RWPE2 (cell line): Measurements from ENCODE around the gene SEMA5A.

ENCODE experiments used
- ATAC-seq: fragments of 200-7000 bp; cut with Tn5 transposase; 3 replicates; pipeline ENCODE4 v1.9.1; 2021; ENCODE audit warnings: low read depth
- DNase-seq: peaks from one replicate; pipeline ENCODE4 v3.0.0-alpha.2; 2020; ENCODE audit warnings: low spot score
- H3K27ac ChIP-seq: fragments of 450-650 bp; 2 replicates; pipeline ENCODE4 v1.5.1; 2017; ENCODE audit warnings: mild to moderate bottlenecking; ENCODE audit not compliant: poor library complexity, severe bottlenecking
- H3K27me3 ChIP-seq: fragments of 250-450 bp; sonication (Bioruptor Pico); 2 replicates; pipeline ENCODE4 v1.5.1; 2021; ENCODE audit warnings: mild to moderate bottlenecking, moderate library complexity; ENCODE audit not compliant: insufficient read depth, poor library complexity, severe bottlenecking
- H3K36me3 ChIP-seq: fragments of 250-450 bp; sonication (Bioruptor Pico); 2 replicates; pipeline ENCODE4 v1.5.1; 2020; ENCODE audit warnings: low read depth, mild to moderate bottlenecking, moderate library complexity
- H3K4me1 ChIP-seq: fragments of 250-450 bp; sonication (Bioruptor Pico); 2 replicates; pipeline ENCODE4 v1.5.1; 2021; ENCODE audit warnings: mild to moderate bottlenecking, moderate library complexity; ENCODE audit not compliant: insufficient read depth, poor library complexity, severe bottlenecking
- H3K4me3 ChIP-seq: fragments of 250-450 bp; sonication (Bioruptor Pico); 2 replicates; pipeline ENCODE4 v1.5.1; 2021; ENCODE audit warnings: mild to moderate bottlenecking, moderate library complexity; ENCODE audit not compliant: severe bottlenecking
- H3K9me3 ChIP-seq: fragments of 250-450 bp; sonication (Bioruptor Pico); 2 replicates; pipeline ENCODE4 v1.5.1; 2021; ENCODE audit warnings: mild to moderate bottlenecking, moderate library complexity; ENCODE audit not compliant: severe bottlenecking
- CTCF ChIP-seq: fragments of 450-650 bp; IDR thresholded peaks from one replicate; pipeline ENCODE4 v1.5.1; 2017; ENCODE audit warnings: mild to moderate bottlenecking, moderate library complexity; ENCODE audit not compliant: poor library complexity, severe bottlenecking

Gene SEMA5A

GRCh38 chr5:9533096-9533495 lies 12.8 kb downstream of the SEMA5A start:
- Histone ChIP-seq H3K4me3 (no peak overlapping the region), H3K36me3 (no peaks in the 10 kb centered on the region), H3K27ac (no peak overlapping the region), H3K27me3 (no peaks in the 10 kb centered on the region), H3K4me1 (no peaks in the 10 kb centered on the region), H3K9me3 (no peaks in the 10 kb centered on the region)
- ATAC-seq: no peak
- no peak for DNase-seq
- TF ChIP-seq CTCF: no peak

GRCh38 chr5:9529513-9529912 lies 16.4 kb downstream of the SEMA5A start:
- no peak for ATAC-seq
- no peak for TF ChIP-seq CTCF
- no peak overlapping the region for H3K4me3 ChIP-seq

GRCh38 chr5:9529041-9529480 lies 16.8 kb downstream of the SEMA5A start:
- DNase-seq (no peak), ATAC-seq (no peak)
- Histone ChIP-seq H3K36me3 (no peaks in the 10 kb centered on the region), H3K9me3 (no peaks in the 10 kb centered on the region), H3K27me3 (no peaks in the 10 kb centered on the region), H3K4me3 (no peak overlapping the region), H3K27ac (no peak overlapping the region), H3K4me1 (no peaks in the 10 kb centered on the region)
- TF ChIP-seq CTCF: no peak

More at GRCh38 chr5:9529513-9529912, 16.4 kb downstream of the SEMA5A start:
- no peaks in the 10 kb centered on the region for H3K27me3 ChIP-seq
- no peaks in the 10 kb centered on the region for H3K9me3 ChIP-seq
- H3K36me3 ChIP-seq: no peaks in the 10 kb centered on the region
- no peak overlapping the region for H3K27ac ChIP-seq
- no peaks in the 10 kb centered on the region for H3K4me1 ChIP-seq
- no peak for DNase-seq

GRCh38 chr5:9524941-9525340 lies 20.9 kb downstream of the SEMA5A start:
- no peak for TF ChIP-seq CTCF
- no peaks in the 10 kb centered on the region for H3K9me3 ChIP-seq

GRCh38 chr5:9523090-9523823 lies 22.6 kb downstream of the SEMA5A start:
- no peaks in the 10 kb centered on the region for H3K9me3 ChIP-seq
- no peak for TF ChIP-seq CTCF
- no peaks in the 10 kb centered on the region for H3K27me3 ChIP-seq
- H3K4me3 ChIP-seq: no peak overlapping the region
- no peak for DNase-seq
- H3K27ac ChIP-seq: no peak overlapping the region
- no peak for ATAC-seq
- no peaks in the 10 kb centered on the region for H3K4me1 ChIP-seq
- no peaks in the 10 kb centered on the region for H3K36me3 ChIP-seq

More at GRCh38 chr5:9524941-9525340, 20.9 kb downstream of the SEMA5A start:
- H3K36me3 ChIP-seq: no peaks in the 10 kb centered on the region
- DNase-seq (no peak), ATAC-seq (no peak)
- no peaks in the 10 kb centered on the region for H3K4me1 ChIP-seq
- no peak overlapping the region for H3K27ac ChIP-seq
- H3K4me3 ChIP-seq: no peak overlapping the region
- no peaks in the 10 kb centered on the region for H3K27me3 ChIP-seq
